Lung (tissue), 13 donors: Measurements from ENCODE around the gene ENO3. TPM values are rescaled to one million over a fixed set of nuclear protein-coding genes. Genes with fewer than 3 reads are reported as not detected.

ENCODE experiments used
- ATAC-seq: fragments of 200-7000 bp; cut with Tn5 transposase; one replicate; pipeline ENCODE4 v1.9.1; 2020; ENCODE audit warnings: moderate number of reproducible peaks; ENCODE audit not compliant: insufficient read depth, low FRiP score
- DNase-seq, 3 donors: peaks; one replicate each; pipeline ENCODE4 v3.0.0-alpha.2; 2013 to 2017
- H3K27ac ChIP-seq, 2 donors: one replicate each; pipeline ENCODE4 v1.5.1; 2013; ENCODE audit warnings: mild to moderate bottlenecking in 2 of 2, moderate library complexity in 2 of 2, control low read depth in 1 of 2, inconsistent platforms in 1 of 2, low read depth in 1 of 2, low read length in 1 of 2
- H3K27me3 ChIP-seq, 3 donors: one replicate each; pipeline ENCODE4 v1.5.1; 2013; ENCODE audit warnings: low read length in 2 of 3; ENCODE audit not compliant: control insufficient read depth in 3 of 3, insufficient read depth in 3 of 3
- H3K36me3 ChIP-seq, 4 donors: one replicate each; pipeline ENCODE4 v1.5.1; 2013; ENCODE audit warnings: low read length in 4 of 4, mild to moderate bottlenecking in 1 of 4, moderate library complexity in 1 of 4; ENCODE audit not compliant: control insufficient read depth in 4 of 4, insufficient read depth in 4 of 4
- H3K4me1 ChIP-seq, 5 donors: one replicate each; pipeline ENCODE4 v1.5.1; 2013; ENCODE audit warnings: low read length in 5 of 5, mild to moderate bottlenecking in 2 of 5, moderate library complexity in 1 of 5; ENCODE audit not compliant: control insufficient read depth in 5 of 5, insufficient read depth in 5 of 5
- H3K4me3 ChIP-seq: one replicate; pipeline ENCODE4 v1.5.1; 2013; ENCODE audit warnings: mild to moderate bottlenecking, control low read depth, moderate library complexity
- H3K9ac ChIP-seq, 2 donors: one replicate each; pipeline ENCODE4 v1.5.1; 2013; ENCODE audit warnings: low read length in 2 of 2, control low read depth in 1 of 2; ENCODE audit not compliant: insufficient read depth in 1 of 2
- H3K9me3 ChIP-seq, 4 donors: one replicate each; pipeline ENCODE4 v1.5.1; 2013; ENCODE audit warnings: low read length in 3 of 4, mild to moderate bottlenecking in 1 of 4, moderate library complexity in 1 of 4; ENCODE audit not compliant: control insufficient read depth in 4 of 4, insufficient read depth in 3 of 4
- WGBS, 2 donors: extraction: QIAGEN DNeasy Blood & Tissue Kit; methylation state at CpG; one replicate each; pipeline ENCODE4 v1.1.7; 2013; 5-methylcytosine and 5-hydroxymethylcytosine counted together
- polyA plus RNA-seq, 2 donors: library from polyadenylated mRNA; stranded (reverse); fragments of 200-250 nt; gene quantifications; one replicate each; pipeline ENCODE4 v1.2.1, GENCODE V29; 2013
- small RNA-seq: library from RNA; depleted of rRNA; stranded (forward); fragments of <200 nt; gene quantifications from one replicate; pipeline ENCODE3, GENCODE V24; 2014; ENCODE audit warnings: low replicate concordance
- total RNA-seq, 2 donors: library from RNA; depleted of rRNA in 1 of 2; stranded (reverse); fragments of >200 nt in 1 of 2; gene quantifications; one replicate each; pipeline ENCODE4 v1.2.1, GENCODE V29; 2014 to 2021
- TF ChIP-seq, protein P1 (sequence below): IDR thresholded peaks from 2 replicates; pipeline ENCODE4 v1.5.1; 2012; ENCODE audit warnings: mild to moderate bottlenecking; ENCODE audit errors: control extremely low read depth, extremely low read depth
- donor health status: control.
- donor health status: control.
- donor health status: Bipolar disorder and iron deficiency.
- donor health status: healthy.
- donor health status: DM: yes; HTN: yes; CAD: no.

The ENO3 gene
- total and polyA plus RNA-seq, 4 donors = 3.3 to 10.7 (median 8.3) TPM

DNA sequence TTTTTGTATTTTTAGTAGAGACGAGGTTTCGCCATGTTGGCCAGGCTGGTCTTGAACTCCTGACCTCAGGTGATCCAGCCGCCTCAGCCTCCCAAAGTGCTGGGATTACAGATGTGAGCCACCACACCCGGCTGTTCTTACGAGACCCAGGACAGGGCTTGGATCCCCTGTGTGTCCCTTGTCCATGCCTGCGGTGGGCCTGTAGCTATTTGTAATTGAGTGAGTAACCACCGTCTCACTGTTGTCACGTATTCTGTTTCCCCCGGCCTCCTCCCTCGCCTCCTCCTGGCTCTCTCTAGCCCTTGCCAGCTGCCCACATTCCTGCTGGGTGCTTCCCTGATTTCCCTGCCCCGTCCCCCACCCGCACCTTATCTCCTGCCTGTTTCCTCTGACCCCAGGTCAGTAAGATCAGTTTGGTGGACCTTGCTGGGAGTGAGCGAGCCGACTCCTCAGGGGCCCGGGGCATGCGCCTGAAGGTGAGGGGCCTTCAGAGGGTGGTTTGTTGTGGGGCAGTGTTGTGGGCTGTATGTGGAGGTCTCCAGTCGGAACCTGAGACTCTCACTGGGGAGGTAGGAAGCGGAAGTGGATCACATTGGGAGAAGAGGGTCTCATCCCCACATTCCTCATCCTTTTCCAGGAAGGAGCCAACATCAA, 52.4 kb downstream of the ENO3 start:
- no peaks in the 10 kb centered on the region for H3K27me3 ChIP-seq
- DNase-seq = no peak
- no peak overlapping the region for H3K27ac ChIP-seq
- H3K36me3 ChIP-seq = peaks cover 38 to 64% (median 42%) of the 10 kb centered on the region in 4 donors
- no peaks in the 10 kb centered on the region for H3K9me3 ChIP-seq
- no peak overlapping the region for H3K4me3 ChIP-seq
- WGBS, 2 donors = 96% methylated on average over 18 of the region's 18 CpGs
- H3K4me1 ChIP-seq = peaks cover 5 to 22% (median 6%) of the 10 kb centered on the region in 5 donors
- H3K9ac ChIP-seq = no peak overlapping the region
- TF ChIP-seq, protein P1, sequence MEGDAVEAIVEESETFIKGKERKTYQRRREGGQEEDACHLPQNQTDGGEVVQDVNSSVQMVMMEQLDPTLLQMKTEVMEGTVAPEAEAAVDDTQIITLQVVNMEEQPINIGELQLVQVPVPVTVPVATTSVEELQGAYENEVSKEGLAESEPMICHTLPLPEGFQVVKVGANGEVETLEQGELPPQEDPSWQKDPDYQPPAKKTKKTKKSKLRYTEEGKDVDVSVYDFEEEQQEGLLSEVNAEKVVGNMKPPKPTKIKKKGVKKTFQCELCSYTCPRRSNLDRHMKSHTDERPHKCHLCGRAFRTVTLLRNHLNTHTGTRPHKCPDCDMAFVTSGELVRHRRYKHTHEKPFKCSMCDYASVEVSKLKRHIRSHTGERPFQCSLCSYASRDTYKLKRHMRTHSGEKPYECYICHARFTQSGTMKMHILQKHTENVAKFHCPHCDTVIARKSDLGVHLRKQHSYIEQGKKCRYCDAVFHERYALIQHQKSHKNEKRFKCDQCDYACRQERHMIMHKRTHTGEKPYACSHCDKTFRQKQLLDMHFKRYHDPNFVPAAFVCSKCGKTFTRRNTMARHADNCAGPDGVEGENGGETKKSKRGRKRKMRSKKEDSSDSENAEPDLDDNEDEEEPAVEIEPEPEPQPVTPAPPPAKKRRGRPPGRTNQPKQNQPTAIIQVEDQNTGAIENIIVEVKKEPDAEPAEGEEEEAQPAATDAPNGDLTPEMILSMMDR = no peak
- ATAC-seq = no peak

Small RNA genes within 50 kb of the gene (small RNA-seq; reads per million reads assigned to genes)
- not detected for gene MIR6864
- gene MIR6865 = not detected

Other genes starting within 250 kb of the ENO3 start
- 10 to 100 TPM; 26.6 to 53.9 TPM for gene PELP1, start 247.0 kb upstream of the ENO3 start, total RNA-seq
- 10 to 100 TPM; 21.0 to 28.6 TPM for gene PELP1, start 247.0 kb upstream of the ENO3 start, polyA plus RNA-seq
- gene ARRB2, start 240.5 kb upstream of the ENO3 start, total RNA-seq = 100 to 1,000 TPM in 1 of 2 donors, 10 to 100 TPM in 1; 27.2 to 186 TPM
- 100 to 1,000 TPM in 1 of 2 donors, 10 to 100 TPM in 1; 98.5 to 222 TPM for gene ARRB2, start 240.5 kb upstream of the ENO3 start, polyA plus RNA-seq
- 10 to 100 TPM; 14.3 to 27.3 TPM for gene MED11, start 219.7 kb upstream of the ENO3 start, total RNA-seq
- gene MED11, start 219.7 kb upstream of the ENO3 start, polyA plus RNA-seq = 10 to 100 TPM; 31.4 to 48.5 TPM
- 1 to 10 TPM; 2.3 to 9.0 TPM for gene ZMYND15, start 211.3 kb upstream of the ENO3 start, total RNA-seq
- 1 to 10 TPM; 6.6 to 9.7 TPM for gene ZMYND15, start 211.3 kb upstream of the ENO3 start, polyA plus RNA-seq
- 100 to 1,000 TPM in 1 of 2 donors, 10 to 100 TPM in 1; 32.7 to 139 TPM for gene CXCL16, start 211.2 kb upstream of the ENO3 start, total RNA-seq
- gene CXCL16, start 211.2 kb upstream of the ENO3 start, polyA plus RNA-seq = 100 to 1,000 TPM in 1 of 2 donors, 10 to 100 TPM in 1; 82.3 to 252 TPM
- gene TM4SF5, start 179.2 kb upstream of the ENO3 start, total RNA-seq = not detected
- not detected for gene TM4SF5, start 179.2 kb upstream of the ENO3 start, polyA plus RNA-seq
- gene VMO1, start 164.8 kb upstream of the ENO3 start, total RNA-seq = 10 to 100 TPM in 1 of 2 donors, 1 to 10 TPM in 1; 2.1 to 14.0 TPM
- gene VMO1, start 164.8 kb upstream of the ENO3 start, polyA plus RNA-seq = 10 to 100 TPM; 21.3 to 21.8 TPM
- gene GLTPD2, start 162.2 kb upstream of the ENO3 start, total RNA-seq = under 1 TPM in 1 of 2 donors, not detected in 1; 0.34 TPM
- under 1 TPM in 1 of 2 donors, not detected in 1; 0.41 TPM for gene GLTPD2, start 162.2 kb upstream of the ENO3 start, polyA plus RNA-seq
- gene PSMB6, start 155.0 kb upstream of the ENO3 start, total RNA-seq = 100 to 1,000 TPM in 1 of 2 donors, 10 to 100 TPM in 1; 63.7 to 141 TPM
- 100 to 1,000 TPM; 172 to 237 TPM for gene PSMB6, start 155.0 kb upstream of the ENO3 start, polyA plus RNA-seq
- 10 to 100 TPM; 27.1 to 42.3 TPM for gene PLD2, start 144.0 kb upstream of the ENO3 start, total RNA-seq
- gene PLD2, start 144.0 kb upstream of the ENO3 start, polyA plus RNA-seq = 10 to 100 TPM; 18.0 to 22.4 TPM
- gene MINK1, start 117.8 kb upstream of the ENO3 start, total RNA-seq = 10 to 100 TPM; 39.2 to 95.4 TPM
- 10 to 100 TPM; 36.5 to 62.8 TPM for gene MINK1, start 117.8 kb upstream of the ENO3 start, polyA plus RNA-seq
- 1 to 10 TPM; 2.8 to 4.5 TPM for gene C17orf107, start 51.6 kb upstream of the ENO3 start, total RNA-seq
- 1 to 10 TPM; 1.3 to 2.7 TPM for gene C17orf107, start 51.6 kb upstream of the ENO3 start, polyA plus RNA-seq
- gene CHRNE, start 48.0 kb upstream of the ENO3 start, total RNA-seq = 1 to 10 TPM in 1 of 2 donors, under 1 TPM in 1; 0.77 to 1.2 TPM
- 1 to 10 TPM in 1 of 2 donors, under 1 TPM in 1; 0.61 to 2.3 TPM for gene CHRNE, start 48.0 kb upstream of the ENO3 start, polyA plus RNA-seq
- under 1 TPM; 0.18 to 0.94 TPM for gene GP1BA, start 18.8 kb upstream of the ENO3 start, total RNA-seq
- gene GP1BA, start 18.8 kb upstream of the ENO3 start, polyA plus RNA-seq = 1 to 10 TPM in 1 of 2 donors, under 1 TPM in 1; 0.26 to 1.4 TPM
- 10 to 100 TPM; 34.8 to 65.8 TPM for gene SLC25A11, start 11.1 kb upstream of the ENO3 start, total RNA-seq
- gene SLC25A11, start 11.1 kb upstream of the ENO3 start, polyA plus RNA-seq = 10 to 100 TPM; 42.5 to 72.1 TPM
- gene RNF167, start 10.9 kb upstream of the ENO3 start, total RNA-seq = 100 to 1,000 TPM in 1 of 2 donors, 10 to 100 TPM in 1; 30.8 to 107 TPM
- 100 to 1,000 TPM in 1 of 2 donors, 10 to 100 TPM in 1; 86.7 to 142 TPM for gene RNF167, start 10.9 kb upstream of the ENO3 start, polyA plus RNA-seq
- gene PFN1, start 2.6 kb upstream of the ENO3 start, total RNA-seq = 100 to 1,000 TPM; 461 to 827 TPM
- 1,000 to 10,000 TPM in 1 of 2 donors, 100 to 1,000 TPM in 1; 671 to 2,264 TPM for gene PFN1, start 2.6 kb upstream of the ENO3 start, polyA plus RNA-seq
- 10 to 100 TPM; 63.8 to 75.4 TPM for gene SPAG7, start 16.7 kb downstream of the ENO3 start, total RNA-seq
- gene SPAG7, start 16.7 kb downstream of the ENO3 start, polyA plus RNA-seq = 100 to 1,000 TPM in 1 of 2 donors, 10 to 100 TPM in 1; 76.2 to 101 TPM
- 10 to 100 TPM; 15.0 to 53.4 TPM for gene CAMTA2, start 36.6 kb downstream of the ENO3 start, total RNA-seq
- gene CAMTA2, start 36.6 kb downstream of the ENO3 start, polyA plus RNA-seq = 10 to 100 TPM; 45.8 to 66.3 TPM
- gene INCA1, start 46.4 kb downstream of the ENO3 start, total RNA-seq = 1 to 10 TPM; 1.9 to 2.0 TPM
- 1 to 10 TPM in 1 of 2 donors, under 1 TPM in 1; 0.89 to 3.4 TPM for gene INCA1, start 46.4 kb downstream of the ENO3 start, polyA plus RNA-seq
- 100 to 1,000 TPM in 1 of 2 donors, 10 to 100 TPM in 1; 48.0 to 190 TPM for gene KIF1C, start 46.8 kb downstream of the ENO3 start, total RNA-seq
- gene KIF1C, start 46.8 kb downstream of the ENO3 start, polyA plus RNA-seq = 10 to 100 TPM; 61.8 to 89.8 TPM
- gene SLC52A1, start 84.3 kb downstream of the ENO3 start, total RNA-seq = 1 to 10 TPM in 1 of 2 donors, under 1 TPM in 1; 0.54 to 1.3 TPM
- under 1 TPM; 0.47 to 0.71 TPM for gene SLC52A1, start 84.3 kb downstream of the ENO3 start, polyA plus RNA-seq
- 1 to 10 TPM; 4.8 to 7.3 TPM for gene ZFP3, start 127.3 kb downstream of the ENO3 start, total RNA-seq
- gene ZFP3, start 127.3 kb downstream of the ENO3 start, polyA plus RNA-seq = 1 to 10 TPM; 2.3 to 2.6 TPM
- gene ZNF232, start 160.8 kb downstream of the ENO3 start, total RNA-seq = 10 to 100 TPM in 1 of 2 donors, 1 to 10 TPM in 1; 9.6 to 14.1 TPM
- 1 to 10 TPM; 6.8 to 9.4 TPM for gene ZNF232, start 160.8 kb downstream of the ENO3 start, polyA plus RNA-seq
- gene USP6, start 164.9 kb downstream of the ENO3 start, total RNA-seq = under 1 TPM; 0.31 to 0.46 TPM
- under 1 TPM; 0.05 to 0.10 TPM for gene USP6, start 164.9 kb downstream of the ENO3 start, polyA plus RNA-seq
- gene ZNF594, start 240.7 kb downstream of the ENO3 start, total RNA-seq = 10 to 100 TPM in 1 of 2 donors, 1 to 10 TPM in 1; 7.9 to 14.4 TPM
- 1 to 10 TPM; 1.6 to 2.1 TPM for gene ZNF594, start 240.7 kb downstream of the ENO3 start, polyA plus RNA-seq